GM12891 (cell line): Measurements from ENCODE around the gene OR52E5. TPM values are rescaled to one million over a fixed set of nuclear protein-coding genes. Genes with fewer than 3 reads are reported as not detected.

Experiments used
- DNase-seq: peaks from one replicate; pipeline ENCODE4 v3.0.0; 2011; ENCODE audit warnings: low spot score; ENCODE audit not compliant: insufficient read length
- FAIRE-seq: peaks from 2 replicates; lab custom pipeline; 2011; peaks lifted over from hg19 to GRCh38; lab: Jason Lieb, UNC
- PAX5 ChIP-seq: IDR thresholded peaks from 2 replicates; pipeline ENCODE4 v1.6.1; 2011; ENCODE audit warnings: low read length, moderate library complexity, mild to moderate bottlenecking; ENCODE audit not compliant: insufficient read depth, severe bottlenecking
- POLR2A ChIP-seq: IDR thresholded peaks from 2 replicates; pipeline ENCODE4 v1.6.1; 2011; ENCODE audit warnings: low read depth, low read length, control low read depth
- POLR2AphosphoS5 ChIP-seq: IDR thresholded peaks from 2 replicates; pipeline ENCODE4 v1.6.1; 2011; ENCODE audit warnings: low read depth, low read length, control low read depth
- POU2F2 ChIP-seq: IDR thresholded peaks from 2 replicates; pipeline ENCODE4 v1.6.1; 2011; ENCODE audit warnings: low read depth, mild to moderate bottlenecking, control low read depth, low read length, moderate library complexity
- SPI1 ChIP-seq: IDR thresholded peaks from 2 replicates; pipeline ENCODE4 v1.6.1; 2011; ENCODE audit warnings: low read depth, low read length, control low read depth
- TAF1 ChIP-seq: IDR thresholded peaks from 2 replicates; pipeline ENCODE4 v1.6.1; 2011; ENCODE audit warnings: low read depth, low read length, control low read depth
- polyA plus RNA-seq: library from polyadenylated mRNA; unstranded; fragments of >200 nt; gene quantifications from one replicate; pipeline ENCODE4 v1.2.1, GENCODE V29; 2012; ENCODE audit warnings: low read depth, missing spikeins, inconsistent platforms; ENCODE audit not compliant: missing spikeins

Gene OR52E5
- not detected for polyA plus RNA-seq

DNA sequence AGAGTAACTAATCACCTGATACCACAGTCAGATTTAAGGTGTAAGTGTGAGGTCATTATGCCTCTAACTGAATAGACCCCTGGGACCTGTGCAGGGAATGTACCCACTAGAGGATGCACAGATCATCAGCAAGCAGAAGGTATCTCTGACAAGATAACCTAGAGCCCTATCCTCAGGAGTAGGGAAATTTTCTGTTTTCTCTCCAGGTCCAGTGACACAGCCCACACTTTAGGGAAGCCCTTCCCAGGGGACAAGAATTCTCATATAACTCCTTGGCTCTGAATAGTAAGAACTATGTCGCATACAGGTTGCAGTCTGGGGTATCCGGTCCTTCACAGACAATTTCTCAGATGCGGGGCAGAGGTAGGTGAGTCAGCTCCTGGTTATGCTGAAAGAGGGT, at the start of gene OR52E5:
Gene OR52E5, plus strand, starts transcription at position 301 of the 400 bp plus-strand sequence. CDS start 7,569 bp downstream, outside the sequence.
- DNase-seq = no peak
- FAIRE-seq = no peak
- TF ChIP-seq POLR2AphosphoS5 = no peak
- no peak for TF ChIP-seq TAF1
- TF ChIP-seq POLR2A = no peak

- no peak for FAIRE-seq
- TF ChIP-seq POU2F2 = no peak
- TF ChIP-seq POLR2AphosphoS5 = no peak
- TF ChIP-seq PAX5 = no peak
- TF ChIP-seq SPI1 = no peak
- TF ChIP-seq TAF1 = no peak
- no peak for TF ChIP-seq POLR2A
- no peak for DNase-seq
Observed at GRCh38 chr11:5846701-5847100, 46.3 kb upstream of the OR52E5 start.

DNA sequence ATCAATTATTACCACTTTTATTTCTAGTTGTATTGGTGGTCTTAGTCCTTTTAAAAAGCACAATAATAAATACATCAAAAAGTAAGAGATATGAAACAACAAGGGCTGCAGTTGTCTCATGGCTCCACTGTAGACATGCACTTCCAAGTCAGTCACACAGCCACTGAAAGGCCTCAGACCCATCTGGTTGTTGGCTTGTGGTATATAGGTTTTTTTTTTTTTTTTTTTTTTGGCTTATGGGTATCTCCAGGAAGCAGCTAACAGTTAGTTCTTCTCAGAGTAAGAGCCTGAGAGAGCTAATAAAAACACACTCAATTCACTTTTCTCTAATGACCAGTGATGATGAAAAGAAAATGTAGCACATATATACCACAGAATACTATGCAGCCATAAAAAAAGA, 45.3 kb upstream of the OR52E5 start:
- TF ChIP-seq SPI1 (no peak), POU2F2 (no peak), POLR2A (no peak), POLR2AphosphoS5 (no peak), PAX5 (no peak), TAF1 (no peak)
- DNase-seq (no peak), FAIRE-seq (no peak)

DNA sequence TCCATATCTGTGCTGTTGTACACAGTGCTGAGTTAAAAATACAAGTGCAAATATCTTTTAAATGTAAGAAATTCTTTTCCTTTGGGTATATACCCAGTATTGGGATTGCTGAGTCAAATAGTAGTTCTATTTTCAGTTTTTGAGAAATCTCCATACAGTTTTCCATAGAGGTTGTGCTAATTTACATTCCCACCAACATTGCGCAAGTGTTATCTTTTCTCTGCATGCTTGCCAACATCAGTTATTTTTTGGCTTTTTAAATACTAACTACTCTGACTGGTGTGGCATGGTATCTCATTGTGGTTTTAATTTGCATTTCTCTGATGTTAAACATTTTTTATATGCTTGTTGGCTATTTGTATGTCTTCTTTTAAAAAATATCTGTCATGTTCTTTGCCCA, 42.0 kb upstream of the OR52E5 start:
- TF ChIP-seq POLR2AphosphoS5 (no peak), POU2F2 (no peak)
- FAIRE-seq (no peak), DNase-seq (no peak)

GRCh38 chr11:5857590-5857989, 35.4 kb upstream of the OR52E5 start, which contains the start of gene OR52E8:
OR52E8 (minus strand) TSS chr11:5857690; CDS start chr11:5857690, 0 bp downstream.
- TF ChIP-seq POLR2A (no peak), PAX5 (no peak)
- no peak for FAIRE-seq
- no peak for DNase-seq

- TF ChIP-seq POLR2A (no peak), SPI1 (no peak), PAX5 (no peak), POLR2AphosphoS5 (no peak), TAF1 (no peak), POU2F2 (no peak)
- FAIRE-seq (no peak), DNase-seq (no peak)
Observed at GRCh38 chr11:5865826-5866225, 27.2 kb upstream of the OR52E5 start.

DNA sequence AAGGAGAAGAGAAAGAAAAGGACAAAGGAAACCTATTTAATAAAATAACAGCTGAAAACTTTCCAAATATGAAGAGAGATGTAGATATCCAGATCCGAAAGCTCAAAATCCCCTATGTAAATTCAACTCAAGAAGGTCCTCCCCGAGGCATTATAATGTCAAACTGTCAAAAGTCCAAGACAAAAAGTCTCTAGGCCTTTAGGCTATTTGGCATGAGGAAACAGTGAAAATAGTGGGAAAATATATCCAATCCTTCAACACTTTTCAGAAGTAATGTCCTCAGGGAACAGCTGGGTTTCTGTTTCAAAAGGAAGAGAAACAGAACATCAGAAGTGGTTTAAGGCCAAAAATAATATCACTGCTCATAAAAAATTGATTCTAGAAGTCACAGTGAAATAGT, 14.4 kb upstream of the OR52E5 start:
- DNase-seq = no peak
- FAIRE-seq = no peak

DNA sequence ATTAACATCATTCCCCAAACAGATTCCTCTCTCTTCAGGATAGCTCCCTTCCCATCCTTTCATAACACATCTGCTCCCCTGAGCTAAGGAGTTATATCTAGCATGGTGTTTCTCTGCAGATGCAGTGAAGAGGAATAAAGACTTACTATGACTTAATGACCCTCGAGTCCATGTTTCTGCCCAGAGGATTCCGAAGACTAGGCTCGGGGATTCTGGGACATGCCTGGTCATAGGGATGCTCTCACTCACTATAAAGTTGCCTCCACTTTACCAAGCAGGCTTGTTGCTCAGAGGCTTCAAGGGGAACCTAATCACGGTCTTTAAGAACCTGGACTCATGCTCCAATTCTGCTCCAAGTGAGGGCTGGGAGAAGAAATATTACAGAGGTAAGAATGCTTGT, 12.7 kb upstream of the OR52E5 start, which contains the start of gene OR52E4:
Gene OR52E4, plus strand, starts transcription at position 301 of the 400 bp plus-strand sequence. CDS start 3,664 bp downstream, outside the sequence.
- no peak for DNase-seq
- no peak for FAIRE-seq
- TF ChIP-seq POU2F2 (no peak), PAX5 (no peak), SPI1 (no peak), POLR2AphosphoS5 (no peak), POLR2A (no peak), TAF1 (no peak)

More for the DNA sequence above, 14.4 kb upstream of the OR52E5 start:
- no peak for TF ChIP-seq PAX5
- no peak for TF ChIP-seq TAF1
- TF ChIP-seq POLR2A = no peak
- TF ChIP-seq POLR2AphosphoS5 = no peak
- TF ChIP-seq SPI1 = no peak
- TF ChIP-seq POU2F2 = no peak

DNA sequence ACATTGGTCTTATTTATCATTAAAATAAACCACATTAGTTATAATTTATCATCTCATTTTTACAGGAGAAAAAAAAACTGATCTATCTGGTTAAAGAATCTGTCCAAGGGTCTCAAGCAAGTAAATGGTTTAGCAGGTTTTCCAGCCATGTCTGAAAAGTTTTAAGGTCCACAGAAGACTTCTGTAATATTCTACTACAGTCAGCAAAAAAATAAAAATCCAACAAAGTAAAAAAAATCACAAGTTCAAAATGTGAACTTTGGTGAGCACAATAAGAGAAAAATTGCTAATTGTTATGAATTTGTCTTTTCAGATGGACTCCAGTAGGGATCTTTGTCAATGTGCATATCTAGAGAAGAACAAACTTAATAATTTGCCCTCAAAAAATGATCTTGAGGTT, 11.3 kb upstream of the OR52E5 start:
- TF ChIP-seq SPI1 (no peak), PAX5 (no peak), POU2F2 (no peak), POLR2AphosphoS5 (no peak), POLR2A (no peak), TAF1 (no peak)
- FAIRE-seq (no peak), DNase-seq (no peak)

DNA sequence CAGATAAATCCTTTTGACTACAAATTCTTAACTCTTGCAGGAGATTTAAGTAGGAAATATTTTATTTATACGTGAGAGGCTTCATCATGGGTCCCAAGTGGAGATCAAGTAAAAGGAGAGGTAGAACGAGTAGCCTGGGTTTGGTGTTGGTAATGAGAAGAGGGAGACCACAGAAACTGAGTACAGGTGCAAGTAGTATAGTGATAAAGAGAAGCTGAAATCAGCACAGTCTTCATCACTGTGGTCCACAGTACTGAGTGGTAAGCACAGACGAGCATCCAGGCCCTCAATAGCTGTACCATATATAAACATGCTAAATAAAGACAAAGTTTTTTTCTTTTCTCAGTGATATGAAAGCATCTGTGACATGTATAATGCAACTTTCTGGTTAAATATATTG, 5.8 kb upstream of the OR52E5 start:
- no peak for DNase-seq
- no peak for FAIRE-seq

GRCh38 chr11:5887661-5888060, 5.3 kb upstream of the OR52E5 start:
- no peak for DNase-seq
- TF ChIP-seq POLR2AphosphoS5 (no peak), SPI1 (no peak), POLR2A (no peak), TAF1 (no peak), POU2F2 (no peak), PAX5 (no peak)
- no peak for FAIRE-seq

More for the DNA sequence above, 5.8 kb upstream of the OR52E5 start:
- TF ChIP-seq POLR2AphosphoS5 (no peak), POU2F2 (no peak)
